Tracheal epithelial cell (primary cell): Measurements from ENCODE around the gene ST7. TPM values are rescaled to one million over a fixed set of nuclear protein-coding genes. Genes with fewer than 3 reads are reported as not detected.

Experiments used
- total RNA-seq: library from RNA; depleted of rRNA; stranded (reverse); fragments of >200 nt; gene quantifications from 2 replicates; pipeline ENCODE4 v1.2.1, GENCODE V29; 2014

The ST7 gene, protein sequence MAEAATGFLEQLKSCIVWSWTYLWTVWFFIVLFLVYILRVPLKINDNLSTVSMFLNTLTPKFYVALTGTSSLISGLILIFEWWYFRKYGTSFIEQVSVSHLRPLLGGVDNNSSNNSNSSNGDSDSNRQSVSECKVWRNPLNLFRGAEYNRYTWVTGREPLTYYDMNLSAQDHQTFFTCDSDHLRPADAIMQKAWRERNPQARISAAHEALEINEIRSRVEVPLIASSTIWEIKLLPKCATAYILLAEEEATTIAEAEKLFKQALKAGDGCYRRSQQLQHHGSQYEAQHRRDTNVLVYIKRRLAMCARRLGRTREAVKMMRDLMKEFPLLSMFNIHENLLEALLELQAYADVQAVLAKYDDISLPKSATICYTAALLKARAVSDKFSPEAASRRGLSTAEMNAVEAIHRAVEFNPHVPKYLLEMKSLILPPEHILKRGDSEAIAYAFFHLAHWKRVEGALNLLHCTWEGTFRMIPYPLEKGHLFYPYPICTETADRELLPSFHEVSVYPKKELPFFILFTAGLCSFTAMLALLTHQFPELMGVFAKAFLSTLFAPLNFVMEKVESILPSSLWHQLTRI
- 9.4 and 15.8 TPM in 2 replicates for total RNA-seq

DNA sequence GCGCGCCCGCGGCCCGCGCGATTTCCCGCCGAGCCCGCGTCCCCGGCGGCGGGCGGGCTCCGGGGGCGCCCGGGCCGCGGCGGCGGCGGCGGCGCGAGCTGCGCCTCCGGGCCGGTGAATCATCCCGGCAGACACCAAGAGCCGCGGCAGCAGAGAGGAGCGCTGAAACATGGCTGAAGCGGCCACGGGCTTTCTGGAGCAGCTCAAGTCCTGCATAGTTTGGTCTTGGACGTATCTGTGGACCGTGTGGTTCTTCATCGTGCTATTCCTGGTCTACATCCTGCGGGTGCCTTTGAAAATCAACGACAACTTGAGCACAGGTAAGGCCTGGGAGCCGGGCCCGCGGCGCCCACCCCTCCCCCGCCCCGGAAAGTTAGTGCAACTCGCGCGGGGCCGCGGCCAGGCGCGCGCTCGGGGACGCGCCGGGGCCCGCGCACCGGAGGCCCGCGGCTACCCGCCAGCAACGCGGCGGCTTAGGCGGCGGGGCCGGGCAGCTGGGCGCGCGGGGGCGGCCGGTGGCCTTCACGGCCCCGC, at the start of gene ST7:
Gene ST7 (plus strand): TSS at position 130 of the 534 bp plus-strand sequence. CDS start 40 bp downstream, at position 170.

Other genes with a start within 250 kb of the ST7 start
- gene CAPZA2, start 90.9 kb upstream of the ST7 start, total RNA-seq, result 149 and 183 TPM in 2 replicates